IMR-90 (cell line): ENCODE data around the gene MED23. TPM values are rescaled to one million over a fixed set of nuclear protein-coding genes. Genes with fewer than 3 reads are reported as not detected.
A peak's percentile ranks its signal among the peaks of the same experiment; 100 is the strongest.

Experiments
- ATAC-seq: fragments of 200-7000 bp; cut with Tn5 transposase; 2 replicates; pipeline ENCODE4 v1.9.1; 2020; ENCODE audit warnings: low read depth, mild to moderate bottlenecking, moderate library complexity
- BruUV-seq: library from RNA; stranded (reverse); fragments of 400-500 nt; replicated peaks from 2 replicates; lab custom pipeline; 2021; lab: Mats Ljungman, UMichigan
- CTCF ChIA-PET: fragments of 300-600 bp; formaldehyde crosslinking; extraction: SDS; loops from one replicate; lab custom pipeline; 2021; ENCODE audit warnings: antibody characterized with exemption; lab: Yijun Ruan, JAX
- POLR2A ChIA-PET: fragments of 300-600 bp; sonication (Branson Sonifier 250); formaldehyde crosslinking; loops from one replicate; lab custom pipeline; 2022; ENCODE audit warnings: antibody characterized with exemption; ENCODE audit not compliant: unreplicated experiment; lab: Charles Lee
- DNase-seq: peaks from one replicate; pipeline ENCODE4 v3.0.0; 2013
- H2AFZ ChIP-seq: replicated peaks from 2 replicates; pipeline ENCODE3; 2013; ENCODE audit warnings: low read length, mild to moderate bottlenecking; ENCODE audit not compliant: poor library complexity
- H2AK5ac ChIP-seq: 2 replicates; pipeline ENCODE4 v1.6.1; 2013; ENCODE audit warnings: low read depth, low read length, inconsistent platforms
- H2AK9ac ChIP-seq: replicated peaks from 2 replicates; pipeline ENCODE3; 2013; ENCODE audit warnings: mild to moderate bottlenecking, low read depth, low read length, moderate library complexity; ENCODE audit not compliant: poor library complexity
- H2BK120ac ChIP-seq: 2 replicates; pipeline ENCODE4 v1.6.1; 2013; ENCODE audit warnings: low read depth, low read length, inconsistent platforms
- H2BK15ac ChIP-seq: 3 replicates; pipeline ENCODE4 v1.6.1; 2013; ENCODE audit warnings: low read depth, low read length, inconsistent platforms
- H2BK20ac ChIP-seq: 2 replicates; pipeline ENCODE4 v1.6.1; 2013; ENCODE audit warnings: low read depth, mild to moderate bottlenecking, inconsistent platforms, low read length, moderate library complexity
- H2BK5ac ChIP-seq: 2 replicates; pipeline ENCODE4 v1.6.1; 2013; ENCODE audit warnings: mild to moderate bottlenecking, low read depth, low read length, inconsistent platforms; ENCODE audit not compliant: poor library complexity, severe bottlenecking
- H3K14ac ChIP-seq: replicated peaks from 2 replicates; pipeline ENCODE4 v1.6.1; 2013; ENCODE audit warnings: low read depth, low read length, inconsistent platforms
- H3K18ac ChIP-seq: 2 replicates; pipeline ENCODE4 v1.6.1; 2013; ENCODE audit warnings: low read depth, low read length, control low read depth
- H3K23ac ChIP-seq: 2 replicates; pipeline ENCODE4 v1.6.1; 2013; ENCODE audit warnings: low read depth, low read length, inconsistent platforms
- H3K27ac ChIP-seq: 2 replicates; pipeline ENCODE4 v1.5.1; 2013; ENCODE audit warnings: mild to moderate bottlenecking, control low read depth, low read length; ENCODE audit not compliant: insufficient read depth
- H3K27me3 ChIP-seq: 2 replicates; pipeline ENCODE4 v1.6.1; 2013; ENCODE audit warnings: low read length; ENCODE audit not compliant: control insufficient read depth, insufficient read depth
- H3K36me3 ChIP-seq: 2 replicates; pipeline ENCODE4 v1.6.1; 2013; ENCODE audit warnings: low read length, mixed read lengths; ENCODE audit not compliant: control insufficient read depth, insufficient read depth
- H3K4ac ChIP-seq: 2 replicates; pipeline ENCODE4 v1.6.1; 2013; ENCODE audit warnings: low read depth, low read length, inconsistent platforms
- H3K4me1 ChIP-seq: 2 replicates; pipeline ENCODE4 v1.6.1; 2013; ENCODE audit warnings: low read length, mixed read lengths; ENCODE audit not compliant: control insufficient read depth, insufficient read depth
- H3K4me2 ChIP-seq: 2 replicates; pipeline ENCODE4 v1.6.1; 2013; ENCODE audit warnings: low read depth, mild to moderate bottlenecking, control low read depth, low read length, moderate library complexity
- H3K4me3 ChIP-seq: 2 replicates; pipeline ENCODE4 v1.5.1; 2013; ENCODE audit warnings: low read depth, mild to moderate bottlenecking, control low read depth, low read length, moderate library complexity; ENCODE audit not compliant: insufficient read depth
- H3K56ac ChIP-seq: 2 replicates; pipeline ENCODE4 v1.6.1; 2013; ENCODE audit warnings: low read length, inconsistent platforms; ENCODE audit not compliant: insufficient read depth; ENCODE audit errors: extremely low read depth
- H3K79me1 ChIP-seq, 2 experiments: 2 replicates each; pipeline ENCODE4 v1.6.1; 2013; ENCODE audit warnings: low read length in 2 of 2, inconsistent platforms in 1 of 2, low read depth in 1 of 2
- H3K9ac ChIP-seq: 2 replicates; pipeline ENCODE4 v1.6.1; 2013; ENCODE audit warnings: low read depth, low read length, control low read depth
- H3K9me1 ChIP-seq: 2 replicates; pipeline ENCODE4 v1.6.1; 2013; ENCODE audit warnings: low read length, inconsistent platforms; ENCODE audit not compliant: insufficient read depth
- H3K9me3 ChIP-seq: 2 replicates; pipeline ENCODE4 v1.6.1; 2013; ENCODE audit warnings: low read length; ENCODE audit not compliant: control insufficient read depth, insufficient read depth
- H4K20me1 ChIP-seq: 2 replicates; pipeline ENCODE4 v1.6.1; 2013; ENCODE audit warnings: low read length, inconsistent platforms; ENCODE audit not compliant: insufficient read depth
- H4K5ac ChIP-seq: 2 replicates; pipeline ENCODE4 v1.6.1; 2013; ENCODE audit warnings: mild to moderate bottlenecking, low read depth, low read length, control low read depth
- H4K8ac ChIP-seq, 2 experiments: 2 replicates each; pipeline ENCODE4 v1.6.1; 2013; ENCODE audit warnings: low read depth in 2 of 2, low read length in 2 of 2, control low read depth in 1 of 2, inconsistent platforms in 1 of 2
- H4K91ac ChIP-seq: 2 replicates; pipeline ENCODE4 v1.6.1; 2013; ENCODE audit warnings: low read depth, low read length, inconsistent platforms; ENCODE audit not compliant: insufficient read depth
- CHD1 ChIP-seq: IDR thresholded peaks from 2 replicates; pipeline ENCODE4 v1.6.1; 2012; ENCODE audit warnings: low read depth, low read length, improper control_type of control experiment
- FOS ChIP-seq: fragments of 150-350 bp; IDR thresholded peaks from 2 replicates; pipeline ENCODE4 v1.6.1; 2016; ENCODE audit warnings: low read depth, low read length
- MAFK ChIP-seq: IDR thresholded peaks from 2 replicates; pipeline ENCODE4 v1.6.1; 2012; ENCODE audit warnings: low read depth, low read length, improper control_type of control experiment
- WGBS, 2 experiments: methylation state at CpG; one replicate each; pipeline versions ENCODE4 v1.1.5 to v1.1.7; 2013; ENCODE audit warnings: missing lambda C conversion rate in 2 of 2; ENCODE audit not compliant: insufficient read length in 1 of 2; ENCODE audit errors: extremely low coverage in 2 of 2; 5-methylcytosine and 5-hydroxymethylcytosine counted together
- dilution Hi-C: fragments of 300-500 bp; cut with HindIII; formaldehyde crosslinking; loops from one replicate; pipeline ENCODE4 v1.14.3; 2018; ENCODE audit warnings: low sequenced_read_pairs; ENCODE audit not compliant: unreplicated experiment
- in situ Hi-C: fragments of 300-500 bp; cut with MboI; formaldehyde crosslinking; loops from 3 replicates; pipeline ENCODE4 v1.14.3; 2019; ENCODE audit warnings: low sequenced_read_pairs, inconsistent platforms, mixed read lengths
- intact Hi-C: fragments of 100-400 bp; cut with micrococcal nuclease; formaldehyde crosslinking; loops from 2 replicates; pipeline ENCODE4 v1.10.0; 2022
- polyA plus RNA-seq, 3 experiments: library from polyadenylated mRNA; depleted of rRNA; stranded (reverse); fragments of >200 nt; gene quantifications; 2 replicates each; pipeline ENCODE4 v1.2.3, GENCODE V29; 2012; ENCODE audit warnings: low replicate concordance in 1 of 3
- total RNA-seq: library from RNA; depleted of rRNA; stranded (reverse); fragments of >200 nt; gene quantifications from 2 replicates; pipeline ENCODE4 v1.2.3, GENCODE V29; 2012

Gene MED23
- total and polyA plus RNA-seq, 2 of the 4 experiments (the other 2 are of a cell fraction): 16.0 to 40.7 TPM

DNA sequence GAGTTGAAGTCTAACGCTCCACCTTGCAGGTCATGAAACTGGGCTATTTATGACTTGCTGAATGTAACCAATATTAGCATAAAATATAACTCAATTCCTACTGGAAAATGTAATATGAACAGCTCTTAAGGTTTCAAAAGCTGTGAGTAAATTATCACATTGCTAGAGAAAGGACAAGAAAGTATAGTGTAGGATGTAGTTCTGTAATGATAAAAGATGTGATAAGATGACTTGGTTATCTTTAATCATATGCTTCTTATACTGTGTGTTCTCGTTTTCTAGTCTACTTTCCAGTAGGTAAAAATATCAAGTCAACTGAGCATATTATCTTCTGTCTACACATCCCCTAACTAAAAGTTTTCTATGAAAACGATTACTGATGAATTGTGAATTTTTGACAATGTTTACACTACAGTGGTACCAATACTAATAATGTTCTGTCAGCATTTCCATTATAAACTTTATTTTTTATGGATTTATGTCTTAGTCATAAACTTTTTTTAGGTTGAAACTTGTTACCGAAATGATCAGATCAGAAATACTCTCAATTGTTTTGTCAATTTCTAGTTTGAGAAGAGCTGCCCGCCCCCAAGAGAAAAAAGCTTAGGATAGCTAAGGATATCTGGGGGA is 14.6 kb downstream of the MED23 start:
- H3K14ac ChIP-seq: no peak overlapping the region
- H3K18ac ChIP-seq: no peak overlapping the region
- H3K79me1 ChIP-seq: no peaks in the 10 kb centered on the region; a peak in 2 of 4 replicates
- no peak overlapping the region for H4K5ac ChIP-seq
- no peak overlapping the region for H3K4me2 ChIP-seq
- no peak overlapping the region for H3K4me3 ChIP-seq
- no peaks in the 10 kb centered on the region for H3K27me3 ChIP-seq
- no peak overlapping the region for H2AK5ac ChIP-seq
- in situ Hi-C loops: no loop called here
- no peak for TF ChIP-seq CHD1
- TF ChIP-seq FOS: no peak
- TF ChIP-seq MAFK: peak; percentile 55
- H3K9me1 ChIP-seq: no peaks in the 10 kb centered on the region
- no peak overlapping the region for H2BK20ac ChIP-seq
- H2AK9ac ChIP-seq: no peak overlapping the region
- no peak overlapping the region for H3K9ac ChIP-seq
- H2BK120ac ChIP-seq: no peak overlapping the region
- H2AFZ ChIP-seq: no peak overlapping the region
- ATAC-seq (no peak), DNase-seq (no peak)
- no peak overlapping the region for H2BK5ac ChIP-seq
- intact Hi-C loops: no loop called here
- no peak overlapping the region for H4K91ac ChIP-seq
- ChIA-PET POLR2A (no interaction called here), CTCF (interaction anchor here (1.2 to 4.6 kb wide), 2 partner anchors 11 to 14 kb away, joined by 3 to 23 read pairs; partner anchors contain the start of gene MED23)
- H3K56ac ChIP-seq: no peak overlapping the region
- H2BK15ac ChIP-seq: no peak overlapping the region
- no peak overlapping the region for H3K4ac ChIP-seq
- H3K4me1 ChIP-seq: no peaks in the 10 kb centered on the region
- peaks cover 29% of the 10 kb centered on the region for H3K36me3 ChIP-seq
- no peak overlapping the region for H3K23ac ChIP-seq
- no CpG with 5 or more reads among the region's 5 CpGs for WGBS, 2 experiments
- no TSS peak for BruUV-seq
- H4K8ac ChIP-seq: no peak overlapping the region
- dilution Hi-C loops: no loop called here
- H3K27ac ChIP-seq: no peak overlapping the region
- H4K20me1 ChIP-seq: no peaks in the 10 kb centered on the region
- no peaks in the 10 kb centered on the region for H3K9me3 ChIP-seq
